HL-60 (cell line): Measurements from ENCODE around the gene VAX1.
A peak's percentile ranks its signal among the peaks of the same experiment; 100 is the strongest.

Experiments used
- DNase-seq, 2 experiments: peaks; one replicate each; pipeline ENCODE4 v3.0.0-alpha.2; 2010 to 2020; ENCODE audit warnings: low read depth in 1 of 2, low spot score in 1 of 2
- H3K27ac ChIP-seq: fragments of 250-450 bp; sonication (Bioruptor Pico); replicated peaks from 2 replicates; pipeline ENCODE4 v1.5.1; 2020; ENCODE audit warnings: mild to moderate bottlenecking, moderate library complexity
- H3K27me3 ChIP-seq: fragments of 250-450 bp; sonication (Bioruptor Pico); 2 replicates; pipeline ENCODE4 v1.5.1; 2021; ENCODE audit warnings: mild to moderate bottlenecking, moderate library complexity; ENCODE audit not compliant: insufficient read depth, poor library complexity, severe bottlenecking
- H3K4me3 ChIP-seq: replicated peaks from 2 replicates; pipeline ENCODE4 v1.5.1; 2011; ENCODE audit warnings: mild to moderate bottlenecking, control low read depth, low read length; ENCODE audit not compliant: insufficient read depth
- CTCF ChIP-seq: IDR thresholded peaks from one replicate; pipeline ENCODE4 v1.5.1; 2011; ENCODE audit warnings: low read length, control low read depth, inconsistent platforms; ENCODE audit not compliant: insufficient read depth
- GABPA ChIP-seq: IDR thresholded peaks from 2 replicates; pipeline ENCODE4 v1.6.1; 2012; ENCODE audit warnings: low read depth
- POLR2AphosphoS5 ChIP-seq: IDR thresholded peaks from 2 replicates; pipeline ENCODE4 v1.6.1; 2012; ENCODE audit warnings: low read depth
- REST ChIP-seq: IDR thresholded peaks from 2 replicates; pipeline ENCODE4 v1.6.1; 2012; ENCODE audit warnings: low read depth; ENCODE audit not compliant: insufficient replicate concordance
- SPI1 ChIP-seq: IDR thresholded peaks from 2 replicates; pipeline ENCODE4 v1.6.1; 2012; ENCODE audit warnings: low read depth, mild to moderate bottlenecking, borderline replicate concordance

The VAX1 gene

GRCh38 chr10:117175215-117175900 is 37.3 kb upstream of the VAX1 start:
- peak overlapping the region; percentile 50 for H3K4me3 ChIP-seq
- no peak for DNase-seq
- H3K27ac ChIP-seq, result no peak overlapping the region
- no peak for TF ChIP-seq GABPA
- TF ChIP-seq CTCF, result no peak
- no peak for TF ChIP-seq REST
- TF ChIP-seq SPI1, result no peak
- TF ChIP-seq POLR2AphosphoS5, result no peak
- H3K27me3 ChIP-seq, result peaks cover 23% of the 10 kb centered on the region

GRCh38 chr10:117174439-117175214 is 36.6 kb upstream of the VAX1 start:
- TF ChIP-seq POLR2AphosphoS5 (no peak), SPI1 (peak; percentile 57; the same call in 1 of the 2 replicates), GABPA (no peak), CTCF (peak; percentile 89)
- H3K4me3 ChIP-seq, result peak overlapping the region; percentile 50
- H3K27me3 ChIP-seq, result peaks cover 30% of the 10 kb centered on the region
- peak; percentile 52 to 84 for DNase-seq
- H3K27ac ChIP-seq, result no peak overlapping the region

GRCh38 chr10:117170244-117170643 is 32.2 kb upstream of the VAX1 start:
- peaks cover 61% of the 10 kb centered on the region for H3K27me3 ChIP-seq
- TF ChIP-seq SPI1 (no peak), POLR2AphosphoS5 (no peak), CTCF (no peak), REST (no peak), GABPA (no peak)
- no peak overlapping the region for H3K27ac ChIP-seq
- no peak overlapping the region for H3K4me3 ChIP-seq
- DNase-seq, result no peak
